Measurements from ENCODE around the gene DMRTC1.
"Not testable (repeated sequence)": the region's sequence is repeated elsewhere in the genome, so short reads cannot be mapped to it uniquely, and the experiment has no call there.

The DMRTC1 gene, protein sequence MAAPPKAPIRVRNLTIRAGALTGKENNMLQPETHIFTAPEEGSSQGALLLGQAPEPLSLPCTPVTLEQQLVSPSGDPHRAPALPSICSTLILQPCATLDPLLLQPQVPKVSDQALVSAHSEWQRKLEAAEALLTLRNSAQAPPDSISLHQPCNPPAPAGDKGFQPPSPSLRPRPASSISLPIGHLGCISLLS

DNA sequence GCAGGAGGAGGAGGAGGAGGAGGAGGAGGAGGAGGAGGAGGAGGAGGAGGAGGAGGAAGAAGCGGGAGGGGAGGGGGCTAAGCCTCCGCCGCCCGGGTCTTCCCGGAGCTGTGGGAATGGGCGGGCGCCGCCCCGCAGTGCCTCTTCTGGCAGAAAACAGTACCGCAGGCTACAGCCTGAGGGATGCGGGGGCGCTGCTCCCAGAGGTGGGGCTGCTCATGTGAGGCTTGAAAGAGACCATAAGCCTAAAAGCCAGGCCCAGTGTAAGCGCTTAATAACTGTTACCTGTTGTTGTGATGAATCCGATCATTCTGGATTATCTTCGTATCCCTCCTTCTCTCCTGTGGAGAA is at the start of gene DMRTC1:
Gene DMRTC1 (minus strand): TSS at position 19 of the 351 bp plus-strand sequence. CDS start 68,143 bp downstream, outside the sequence.
- DNase-seq, result not testable (repeated sequence)

DNA sequence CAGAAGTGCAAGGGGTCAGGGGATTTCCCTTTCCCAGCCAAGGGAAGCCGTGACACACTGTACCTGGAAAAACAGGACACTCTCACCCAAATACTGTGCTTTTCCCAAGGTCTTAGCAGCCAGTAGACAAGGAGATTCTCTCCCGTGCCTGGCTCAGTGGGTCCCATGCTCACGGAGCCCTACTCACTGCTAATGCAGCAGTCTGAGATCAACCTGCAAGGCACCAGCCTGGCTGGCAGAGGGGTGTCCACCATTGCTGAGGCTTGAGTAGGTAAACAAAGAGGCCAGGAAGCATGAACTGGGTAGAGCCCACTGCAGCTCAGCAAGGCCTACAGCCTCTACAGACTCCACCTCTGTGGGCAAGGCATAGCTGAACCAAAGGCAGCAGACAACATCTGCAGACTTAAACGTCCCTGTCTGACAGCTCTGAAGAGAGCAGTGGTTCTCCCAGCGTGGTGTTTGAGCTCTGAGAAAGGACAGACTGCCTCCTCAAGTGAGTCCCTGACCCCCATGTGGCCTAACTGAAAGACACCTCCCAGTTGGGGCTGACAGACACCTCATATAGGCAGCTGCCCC is 37.3 kb upstream of the DMRTC1 start:
- DNase-seq, result not testable (repeated sequence)

DNA sequence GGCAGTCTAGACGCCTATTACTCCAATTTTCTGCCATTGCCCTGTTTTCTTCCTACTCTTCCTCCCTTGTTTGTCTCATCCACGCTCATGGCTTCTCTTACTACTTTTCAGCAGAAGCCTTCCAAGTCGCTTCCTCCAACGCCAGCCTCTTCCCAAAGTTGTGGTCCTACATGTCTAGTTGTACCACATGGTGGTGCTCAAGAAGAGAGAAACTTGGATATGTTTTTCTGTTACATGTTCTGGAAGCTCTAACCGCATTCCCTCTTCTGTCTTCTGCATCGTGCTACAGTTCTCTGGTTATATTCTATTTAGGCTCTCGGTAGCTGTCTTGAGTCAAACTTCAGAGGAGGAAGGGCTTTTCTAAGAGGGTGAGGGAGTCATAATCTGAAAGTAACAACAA is 31.2 kb upstream of the DMRTC1 start:
- not testable (repeated sequence) for DNase-seq

DNA sequence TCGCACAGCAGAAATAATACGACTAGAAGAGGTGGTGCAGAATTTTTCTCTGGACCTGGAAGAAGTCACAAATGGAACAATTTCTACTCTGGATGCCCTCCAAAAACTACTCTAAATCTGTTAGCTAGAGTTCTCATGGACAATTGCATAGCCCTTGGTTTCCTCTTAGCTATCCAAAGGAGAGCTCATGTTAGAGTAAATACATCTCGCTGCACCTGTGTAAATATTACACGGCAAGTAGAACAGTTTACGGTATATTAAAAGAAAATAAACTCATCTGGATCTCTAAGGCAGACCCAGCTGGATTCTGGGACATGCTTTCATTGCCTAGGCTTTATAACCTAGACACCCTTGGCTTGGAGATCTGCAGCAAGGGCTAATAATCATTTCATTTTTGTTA is 28.2 kb upstream of the DMRTC1 start:
- not testable (repeated sequence) for DNase-seq

DNA sequence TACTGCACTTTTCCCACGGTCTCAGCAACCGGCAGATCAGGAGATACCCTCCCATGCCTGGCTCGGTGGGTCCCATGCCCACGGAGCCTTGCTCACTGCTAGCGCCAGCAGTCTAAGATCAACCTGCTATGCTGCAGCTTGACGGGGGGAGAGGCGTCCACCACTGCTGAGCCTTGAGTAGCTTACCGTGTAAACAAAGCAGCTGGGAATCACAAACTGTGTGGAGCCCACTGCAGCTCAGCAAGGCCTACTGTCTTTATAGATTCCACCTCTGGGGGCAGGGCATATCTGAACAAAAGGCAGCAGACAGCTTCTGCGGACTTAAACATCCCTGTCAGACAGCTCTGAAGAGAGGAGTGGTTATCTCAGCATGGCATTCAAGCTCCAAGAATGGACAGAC is 16.3 kb upstream of the DMRTC1 start:
- not testable (repeated sequence) for DNase-seq

DNA sequence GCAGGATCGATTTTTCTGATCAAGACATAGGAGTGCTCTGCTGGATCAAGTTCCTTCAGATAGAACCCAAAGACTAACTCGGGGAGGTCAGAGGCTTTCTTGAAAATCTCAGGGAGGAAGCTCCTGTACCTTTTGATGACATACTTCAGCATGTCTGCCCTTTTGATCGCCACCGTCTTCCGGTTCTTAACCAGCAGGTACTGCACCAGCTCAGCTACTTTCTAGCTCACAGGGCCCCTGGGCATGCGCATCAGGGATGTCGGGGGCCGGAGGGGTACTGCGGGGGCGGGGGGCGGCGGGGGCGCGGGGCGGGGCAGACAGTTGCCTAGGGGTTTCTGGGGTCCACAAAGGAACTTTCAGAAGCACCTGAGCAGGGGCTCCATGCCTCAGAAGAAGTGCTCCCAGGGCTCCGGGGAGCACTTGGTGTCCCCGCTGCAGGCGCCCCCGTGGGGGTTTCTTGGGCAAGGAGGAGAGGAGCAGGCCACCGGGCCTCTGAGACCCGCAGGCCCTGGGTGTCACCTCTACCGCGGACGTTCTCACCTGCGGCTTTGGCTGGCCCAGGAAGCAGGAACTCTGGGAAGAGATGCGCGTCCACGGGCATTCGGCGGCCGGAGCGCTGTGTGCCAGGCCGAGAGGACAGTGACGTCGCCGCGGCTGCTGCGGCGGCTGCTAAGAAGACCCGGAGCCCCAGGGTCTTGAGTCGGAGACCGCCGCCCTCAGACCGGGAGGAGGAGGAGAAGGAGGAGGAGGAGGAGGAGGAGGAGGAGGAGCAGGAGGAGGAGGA is 410 bp downstream of the DMRTC1 start:
- not testable (repeated sequence) for DNase-seq

DNA sequence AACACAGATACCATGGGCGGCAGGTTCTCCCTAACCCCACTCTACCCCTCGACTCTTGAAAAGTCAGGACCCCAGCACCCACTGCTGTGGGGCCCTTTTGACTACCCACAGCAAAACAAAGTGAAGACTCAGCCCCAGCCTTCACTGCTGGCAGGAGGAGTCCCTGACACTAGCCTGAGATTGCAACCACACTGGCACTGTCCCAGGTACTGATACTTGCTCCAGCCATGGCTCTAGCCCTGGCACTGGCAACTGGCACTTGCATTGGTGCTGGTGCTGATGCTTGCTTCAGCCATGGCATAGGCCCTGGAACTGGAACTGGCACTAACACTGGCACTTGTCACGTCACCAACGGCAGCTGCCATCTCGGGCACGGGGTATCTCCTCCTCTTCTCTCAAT is 1.4 kb downstream of the DMRTC1 start:
- not testable (repeated sequence) for DNase-seq

DNA sequence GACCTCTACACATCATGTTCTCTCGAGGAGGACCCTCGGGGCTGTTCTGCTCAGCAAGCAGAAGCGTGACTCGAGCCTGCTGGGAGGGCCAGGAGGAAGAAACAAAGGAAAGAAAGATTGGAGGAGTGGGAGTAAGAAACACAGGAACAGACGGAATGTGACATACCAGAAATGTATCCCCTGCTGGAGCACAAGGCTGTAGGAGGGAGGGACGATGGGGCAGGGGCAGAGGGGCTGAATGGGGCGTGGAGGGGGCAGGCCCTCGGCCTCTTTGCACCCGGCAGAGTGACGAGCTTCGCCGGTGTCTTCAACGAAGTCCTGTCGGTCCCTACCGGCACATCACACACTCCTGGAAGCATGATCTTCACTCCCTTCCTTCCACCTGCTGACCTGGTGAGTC is 5.7 kb downstream of the DMRTC1 start, which contains the start of gene FAM236A:
Gene FAM236A (plus strand): TSS at position 301 of the 400 bp plus-strand sequence. CDS start 57 bp downstream, at position 358.
- DNase-seq, result not testable (repeated sequence)

DNA sequence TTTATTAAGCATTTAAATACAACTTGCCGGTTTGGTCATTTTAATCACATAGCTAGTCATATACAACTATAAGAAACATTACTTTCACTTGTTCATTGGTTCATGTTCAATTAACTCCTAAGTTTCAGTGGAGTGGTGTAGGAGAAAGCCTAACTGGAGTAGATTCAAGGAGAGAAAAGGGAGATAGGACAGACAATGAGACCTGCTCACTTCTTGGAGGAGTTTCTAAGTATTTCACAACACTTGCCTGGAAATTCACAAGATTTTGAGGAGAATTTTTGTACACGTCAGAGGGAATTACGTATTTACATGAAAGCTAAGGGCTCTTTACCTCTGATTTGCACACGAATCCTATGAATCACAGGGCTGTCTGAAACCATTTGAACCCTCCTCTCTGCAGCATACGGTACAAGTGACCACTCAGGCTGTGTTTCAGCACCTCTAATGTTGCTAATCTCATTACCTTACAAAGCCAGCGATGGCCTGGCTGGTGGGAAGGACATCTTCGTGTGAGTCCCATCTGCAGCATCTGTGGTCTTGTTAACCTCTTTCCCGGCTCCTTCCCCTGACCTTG is 6.7 kb downstream of the DMRTC1 start:
- not testable (repeated sequence) for DNase-seq

DNA sequence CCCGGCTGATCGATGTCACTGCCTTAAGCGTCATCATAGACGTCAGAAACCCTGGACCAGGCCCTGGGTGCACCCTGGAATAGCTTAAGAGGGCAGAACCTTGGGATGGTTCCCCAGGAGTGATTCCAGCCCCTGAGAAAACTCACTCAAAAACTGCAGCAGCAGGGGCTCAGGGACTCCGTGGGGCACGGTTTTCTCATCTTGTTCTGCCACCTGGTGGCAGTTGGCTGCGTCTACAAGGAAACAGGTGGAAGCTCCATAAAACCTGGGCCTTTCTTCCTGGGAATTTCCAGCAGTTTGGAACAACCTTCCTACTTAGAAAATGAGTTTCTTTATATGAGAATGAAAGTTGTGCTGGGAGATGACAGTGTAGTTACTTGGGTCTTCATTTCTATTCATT is 7.2 kb downstream of the DMRTC1 start:
- DNase-seq, result not testable (repeated sequence)

DNA sequence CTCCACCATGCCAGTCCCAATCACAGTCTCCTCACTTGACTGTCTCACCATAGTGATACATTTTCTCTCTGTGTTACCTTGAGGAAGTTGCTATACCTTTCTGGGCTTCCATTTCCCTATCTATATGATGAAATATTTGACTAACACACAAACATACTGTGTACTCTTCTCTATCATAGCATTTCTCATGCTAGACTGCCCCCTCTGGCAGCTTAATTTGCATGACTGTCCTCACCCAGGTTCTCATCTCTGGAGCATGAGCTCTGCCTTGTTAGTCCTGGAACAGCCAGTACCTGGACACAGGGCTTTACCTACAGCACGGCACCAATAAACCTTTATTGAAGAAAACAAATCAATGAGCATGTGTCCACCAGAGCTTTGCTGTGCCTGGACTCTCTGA is 11.4 kb downstream of the DMRTC1 start:
- DNase-seq, result not testable (repeated sequence)

DNA sequence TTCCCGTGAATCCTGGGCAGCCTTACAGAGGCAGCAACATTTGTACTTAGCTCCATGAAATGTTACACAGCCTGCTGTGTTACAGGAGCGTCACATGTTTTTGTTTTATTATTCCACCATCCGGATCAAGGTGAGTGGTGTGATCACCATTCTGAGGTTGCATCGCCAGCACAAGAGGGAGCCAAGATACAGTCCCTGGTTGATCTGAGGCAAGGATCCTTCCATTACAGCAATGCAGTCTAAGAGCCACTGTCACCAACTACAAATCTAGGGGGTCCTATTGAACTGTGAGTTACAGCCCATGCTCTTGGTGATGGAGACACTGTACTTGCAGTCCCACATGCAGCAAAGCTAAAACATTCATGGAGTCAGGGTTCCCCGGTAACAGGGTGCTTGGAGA is 27.5 kb downstream of the DMRTC1 start:
- not testable (repeated sequence) for DNase-seq

DNA sequence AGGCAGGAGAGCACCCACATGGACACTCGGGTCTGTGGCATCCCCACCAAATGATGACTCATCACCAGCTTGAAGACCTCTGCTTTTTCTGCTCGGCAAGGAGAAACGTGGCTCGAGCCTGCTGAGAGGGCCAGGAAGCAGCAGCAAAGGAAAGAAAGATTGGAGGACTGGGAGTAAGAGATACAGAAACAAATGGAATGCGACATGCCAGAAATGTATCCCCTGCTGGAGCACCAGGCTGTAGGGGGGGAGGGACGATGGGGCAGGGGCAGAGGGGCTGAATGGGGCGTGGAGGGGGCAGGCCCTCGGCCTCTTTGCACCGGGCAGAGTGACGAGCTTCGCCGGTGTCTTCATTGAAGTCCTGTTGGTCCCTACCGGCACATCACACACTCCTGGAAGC is 31.3 kb downstream of the DMRTC1 start, which contains the start of gene FAM236C:
Gene FAM236C (plus strand): TSS at position 301 of the 400 bp plus-strand sequence. CDS start 100 bp downstream, outside the sequence.
- not testable (repeated sequence) for DNase-seq

DNA sequence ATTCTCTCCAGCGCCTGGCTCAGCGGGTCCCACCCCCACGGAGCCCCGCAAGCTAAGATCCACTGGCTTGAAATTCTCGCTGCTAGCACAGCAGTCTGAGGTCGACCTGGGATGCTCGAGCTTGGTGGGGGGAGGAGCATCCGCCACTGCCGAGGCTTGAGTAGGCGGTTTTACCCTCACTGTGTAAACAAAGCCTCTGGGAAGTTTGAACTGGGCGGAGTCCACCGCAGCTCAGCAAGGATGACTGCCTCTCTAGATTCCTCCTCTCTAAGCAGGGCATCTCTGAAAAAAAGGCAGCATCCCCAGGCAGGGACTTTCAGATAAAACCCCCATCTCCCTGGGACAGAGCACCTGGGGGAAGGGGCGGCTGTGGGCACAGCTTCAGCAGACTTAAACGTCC is 53.9 kb downstream of the DMRTC1 start:
- not testable (repeated sequence) for DNase-seq

DNA sequence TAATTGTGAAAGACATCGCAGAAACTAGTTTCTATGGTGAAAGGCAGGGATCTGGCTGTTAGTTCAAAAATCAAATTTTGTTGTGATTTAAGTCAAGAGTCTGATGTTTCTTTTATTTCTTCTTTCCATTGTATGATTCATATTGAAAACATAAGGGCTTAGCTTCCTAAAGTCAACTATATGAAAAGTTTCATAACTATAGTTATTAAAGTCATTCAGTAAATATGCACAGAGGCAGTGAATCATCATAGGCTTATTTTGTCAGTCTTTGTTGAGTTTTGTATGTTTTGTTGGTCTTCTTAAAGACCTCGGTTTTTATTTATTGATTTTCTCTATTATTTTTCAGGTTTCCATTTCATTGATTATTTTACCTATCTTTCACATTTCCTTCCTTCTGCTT is 60.7 kb downstream of the DMRTC1 start:
- not testable (repeated sequence) for DNase-seq

DNA sequence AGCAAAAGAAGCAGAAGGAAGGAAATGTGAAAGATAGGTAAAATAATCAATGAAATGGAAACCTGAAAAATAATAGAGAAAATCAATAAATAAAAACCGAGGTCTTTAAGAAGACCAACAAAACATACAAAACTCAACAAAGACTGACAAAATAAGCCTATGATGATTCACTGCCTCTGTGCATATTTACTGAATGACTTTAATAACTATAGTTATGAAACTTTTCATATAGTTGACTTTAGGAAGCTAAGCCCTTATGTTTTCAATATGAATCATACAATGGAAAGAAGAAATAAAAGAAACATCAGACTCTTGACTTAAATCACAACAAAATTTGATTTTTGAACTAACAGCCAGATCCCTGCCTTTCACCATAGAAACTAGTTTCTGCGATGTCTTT is 106.1 kb downstream of the DMRTC1 start:
- DNase-seq, result not testable (repeated sequence)

DNA sequence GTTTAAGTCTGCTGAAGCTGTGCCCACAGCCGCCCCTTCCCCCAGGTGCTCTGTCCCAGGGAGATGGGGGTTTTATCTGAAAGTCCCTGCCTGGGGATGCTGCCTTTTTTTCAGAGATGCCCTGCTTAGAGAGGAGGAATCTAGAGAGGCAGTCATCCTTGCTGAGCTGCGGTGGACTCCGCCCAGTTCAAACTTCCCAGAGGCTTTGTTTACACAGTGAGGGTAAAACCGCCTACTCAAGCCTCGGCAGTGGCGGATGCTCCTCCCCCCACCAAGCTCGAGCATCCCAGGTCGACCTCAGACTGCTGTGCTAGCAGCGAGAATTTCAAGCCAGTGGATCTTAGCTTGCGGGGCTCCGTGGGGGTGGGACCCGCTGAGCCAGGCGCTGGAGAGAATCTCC is 112.9 kb downstream of the DMRTC1 start:
- not testable (repeated sequence) for DNase-seq

All from CD4-positive, alpha-beta T cell treated with Interleukin-1 beta for 1 hour (primary cell).